Ovary (tissue), 9 donors: ENCODE measurements around the gene CYP4A22. TPM values are rescaled to one million over a fixed set of nuclear protein-coding genes. Genes with fewer than 3 reads are reported as not detected.

Experiments used
- DNase-seq, 5 donors: peaks; one replicate each; pipeline ENCODE4 v3.0.0-alpha.2; 2019 to 2020
- H3K27ac ChIP-seq, 2 donors: fragments of 200-600 bp; one replicate each; pipeline versions ENCODE4 v1.5.1 to v1.8.0; 2019 to 2022
- H3K27me3 ChIP-seq: fragments of 200-600 bp; one replicate; pipeline ENCODE4 v1.8.0; 2022
- H3K36me3 ChIP-seq: fragments of 200-600 bp; sonication (generic); one replicate; pipeline ENCODE4 v1.5.1; 2019
- H3K4me1 ChIP-seq: one replicate; pipeline ENCODE4 v1.8.1; 2013; ENCODE audit warnings: mild to moderate bottlenecking, moderate library complexity; ENCODE audit not compliant: insufficient read depth
- H3K4me3 ChIP-seq: fragments of 200-600 bp; sonication (generic); one replicate; pipeline ENCODE4 v1.5.1; 2017
- H3K9me3 ChIP-seq, 2 donors: fragments of 200-600 bp in 1 of 2; sonication (generic) in 1 of 2; one replicate each; pipeline versions ENCODE4 v1.5.1 to v1.8.1; 2013 to 2019; ENCODE audit warnings: mild to moderate bottlenecking in 1 of 2, moderate library complexity in 1 of 2
- CTCF ChIP-seq, 3 donors: fragments of 450-650 bp in 2 of 3; fragments of 200-600 bp in 1 of 3; IDR thresholded peaks; one replicate each; pipeline versions ENCODE4 v1.5.1 to v1.8.0; 2016 to 2022; ENCODE audit warnings: antibody characterized with exemption in 3 of 3, mild to moderate bottlenecking in 1 of 3
- EP300 ChIP-seq: sonication (generic); formaldehyde crosslinking; IDR thresholded peaks from one replicate; pipeline ENCODE4 v1.6.1; 2017; ENCODE audit warnings: antibody characterized with exemption
- POLR2A ChIP-seq: fragments of 450-650 bp; IDR thresholded peaks from one replicate; pipeline ENCODE4 v1.6.1; 2017; ENCODE audit warnings: antibody characterized with exemption, mild to moderate bottlenecking, moderate library complexity
- WGBS, 3 donors: extraction: QIAGEN DNeasy Blood & Tissue Kit in 1 of 3; methylation state at CpG; one replicate each; pipeline versions ENCODE4 v1.1.5 to v1.1.7; 2013 to 2017; 5-methylcytosine and 5-hydroxymethylcytosine counted together
- intact Hi-C, 4 donors: fragments of 100-400 bp; cut with DNase I; formaldehyde crosslinking; loops; one replicate each; pipeline versions ENCODE4 v1.11.0 to v1.15.1; 2022 to 2023
- polyA plus RNA-seq, 2 donors: library from polyadenylated mRNA; stranded (reverse); fragments of 200-250 nt in 1 of 2; fragments of 350-450 nt in 1 of 2; fragmentation: Illumina TruSeq in 1 of 2; extraction: RNeasy Lipid Tissue Mini Kit (QIAGEN cat#74804) in 1 of 2; gene quantifications; one replicate each; pipeline ENCODE4 v1.2.3, GENCODE V29; 2013 to 2014
- total RNA-seq, 7 donors: library from RNA; depleted of rRNA in 2 of 7; stranded (reverse); fragments of >200 nt in 2 of 7; fragmentation: NEBNext Ultra II Directional in 3 of 7; extraction: Animal tissue kit (Norgen Biotek cat#: 25700) in 3 of 7; gene quantifications; one replicate each; pipeline versions ENCODE4 v1.1.0 to v1.2.4, GENCODE V29; 2016 to 2023
- donor health status: DM: no; HTN: no; CAD: no; lungs with moderate emphysema.
- donor health status: DM: no; HTN: no; CAD: no.
- donor health status: Bipolar disorder and iron deficiency.
- donor health status: DM: yes; HTN: yes; CAD: no.
- donor health status: DM: no; HTN: no; CAD: no.
- donor health status: DM: yes; HTN: yes; CAD: no.

Gene CYP4A22
- total and polyA plus RNA-seq, 9 donors, result 0.08 to 0.57 TPM; not detected in 7

DNA sequence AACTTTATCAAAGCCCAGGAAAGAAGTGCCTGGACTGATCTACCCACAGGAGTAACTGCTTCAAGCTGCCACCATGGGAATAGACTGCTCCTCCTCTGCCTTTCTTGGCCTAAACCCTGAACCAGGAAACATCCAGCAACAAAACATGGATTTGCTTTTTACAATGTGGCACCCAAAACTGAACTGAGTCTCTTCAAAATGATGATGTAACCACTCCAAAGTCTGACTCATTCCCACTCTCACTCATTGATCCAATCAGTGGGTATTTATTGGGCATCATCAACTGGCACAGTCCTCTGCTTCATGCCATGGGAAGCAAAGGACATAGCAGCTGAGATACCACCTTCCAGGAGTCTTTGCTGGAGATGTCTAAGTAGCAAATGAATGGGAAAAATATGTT, 23.5 kb downstream of the CYP4A22 start:
- no peak for DNase-seq
- Histone ChIP-seq H3K4me3 (no peak overlapping the region), H3K27me3 (no peaks in the 10 kb centered on the region), H3K9me3 (no peaks in the 10 kb centered on the region), H3K27ac (no peak overlapping the region), H3K4me1 (no peaks in the 10 kb centered on the region), H3K36me3 (no peaks in the 10 kb centered on the region)
- no peak for TF ChIP-seq POLR2A
- no peak for TF ChIP-seq CTCF (IDR thresholded peaks at IDR 0.05)
- TF ChIP-seq EP300, result no peak
- intact Hi-C loops, result no loop called here

DNA sequence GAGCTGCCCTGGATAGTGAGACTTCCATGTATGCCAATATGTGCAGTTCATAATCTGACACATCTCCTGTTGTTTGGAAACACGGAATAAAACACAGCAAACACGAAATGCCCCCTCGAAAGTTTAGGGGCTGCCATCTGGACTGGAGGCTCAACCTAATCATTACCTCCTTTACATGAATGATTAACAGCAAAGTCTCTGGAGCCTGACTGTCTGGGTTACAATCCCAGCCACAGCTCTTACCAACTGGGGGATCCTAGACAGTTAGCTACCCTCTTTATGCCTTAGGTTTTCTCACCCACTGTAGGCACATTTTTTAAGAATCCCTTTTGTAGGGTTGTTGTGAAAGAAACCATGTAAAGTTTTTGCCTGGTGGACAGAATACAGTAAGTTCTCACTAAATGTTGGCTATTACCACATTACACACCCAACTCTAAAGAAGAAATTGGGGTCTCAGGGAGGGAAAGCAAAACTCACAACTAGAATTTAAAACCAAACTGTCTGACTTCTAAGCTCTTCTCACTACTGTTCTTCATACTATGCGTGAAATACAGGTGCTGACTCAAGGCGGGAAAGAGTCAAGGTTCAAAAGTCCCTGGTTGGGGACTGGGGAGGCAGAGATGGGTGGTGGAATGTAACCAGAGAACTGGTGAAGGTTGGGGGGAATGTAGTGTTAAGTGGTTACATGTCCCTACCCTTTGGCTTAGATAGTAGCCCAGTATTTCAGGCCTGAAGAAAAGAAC, 24.2 kb downstream of the CYP4A22 start:
- WGBS, 3 donors, result 60 to 72% (median 61%) methylated on average over 5 of the region's 5 CpGs
- no peak for DNase-seq

GRCh38 chr1:47164552-47164951, 27.3 kb downstream of the CYP4A22 start:
- DNase-seq, result no peak
- TF ChIP-seq POLR2A (no peak), EP300 (no peak), CTCF (IDR thresholded peaks at IDR 0.05) (no peak)
- H3K4me3 ChIP-seq, result no peak overlapping the region
- H3K9me3 ChIP-seq, result no peaks in the 10 kb centered on the region
- intact Hi-C loops, result no loop called here
- H3K36me3 ChIP-seq, result no peaks in the 10 kb centered on the region
- no peaks in the 10 kb centered on the region for H3K4me1 ChIP-seq
- no peak overlapping the region for H3K27ac ChIP-seq
- H3K27me3 ChIP-seq, result no peaks in the 10 kb centered on the region

More for the DNA sequence above, 24.2 kb downstream of the CYP4A22 start:
- no peak overlapping the region for H3K4me3 ChIP-seq
- TF ChIP-seq POLR2A, result no peak
- TF ChIP-seq CTCF (IDR thresholded peaks at IDR 0.05), result no peak
- no peak for TF ChIP-seq EP300
- no peaks in the 10 kb centered on the region for H3K4me1 ChIP-seq
- no peaks in the 10 kb centered on the region for H3K27me3 ChIP-seq
- no peaks in the 10 kb centered on the region for H3K36me3 ChIP-seq
- no peaks in the 10 kb centered on the region for H3K9me3 ChIP-seq
- H3K27ac ChIP-seq, result no peak overlapping the region
- intact Hi-C loops, result no loop called here

- WGBS, 3 donors, result 83 to 85% (median 83%) methylated on average over 5 of the region's 5 CpGs
- TF ChIP-seq POLR2A (no peak), CTCF (IDR thresholded peaks at IDR 0.05) (no peak)
- intact Hi-C loops, result loop anchor here in 1 of 4 donors (10.0 kb wide), 1 partner anchor 768 kb away; no protein-coding TSS in a partner anchor
- Histone ChIP-seq H3K27me3 (no peaks in the 10 kb centered on the region), H3K9me3 (peaks cover 0 to 4% of the 10 kb centered on the region in 2 donors), H3K36me3 (no peaks in the 10 kb centered on the region), H3K27ac (no peak overlapping the region), H3K4me1 (no peaks in the 10 kb centered on the region), H3K4me3 (no peak overlapping the region)
- no peak for DNase-seq
These were observed 35.5 kb downstream of the CYP4A22 start for GRCh38 chr1:47172782-47173181.
